GM15510 (cell line): ENCODE measurements around the gene KRTAP5-11.
"Not testable (repeated sequence)": the region's sequence is repeated elsewhere in the genome, so short reads cannot be mapped to it uniquely, and the experiment has no call there.

ENCODE experiments used
- POLR2A ChIP-seq: IDR thresholded peaks from 3 replicates; pipeline ENCODE4 v1.6.1; 2011; ENCODE audit warnings: borderline replicate concordance; ENCODE audit not compliant: insufficient read length; ENCODE audit errors: extremely low read depth

KRTAP5-11 gene

GRCh38 chr11:71557257-71557656, 25.4 kb downstream of the KRTAP5-11 start:
- no peak for TF ChIP-seq POLR2A

DNA sequence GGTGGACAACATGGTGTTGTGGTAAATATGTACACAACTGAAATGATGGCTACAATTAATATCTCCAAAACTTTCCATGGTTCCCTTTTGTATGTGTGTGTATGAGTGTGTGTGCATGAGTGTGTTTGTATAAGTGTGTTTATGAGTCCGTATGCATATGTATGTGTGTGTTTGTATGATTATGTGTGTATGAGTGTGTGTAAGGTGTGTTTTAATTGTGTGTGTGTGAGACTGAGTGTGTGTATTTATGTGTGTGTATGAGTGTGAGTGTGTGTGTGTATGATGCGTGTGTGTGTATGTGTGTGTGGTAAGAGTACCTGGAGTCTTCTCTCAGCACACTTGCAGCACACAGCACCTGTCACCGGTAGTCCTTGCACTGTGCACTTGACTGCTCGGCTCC, 26.7 kb downstream of the KRTAP5-11 start:
- TF ChIP-seq POLR2A, result no peak

- no peak for TF ChIP-seq POLR2A
Observed at GRCh38 chr11:71555508-71555907, 27.2 kb downstream of the KRTAP5-11 start.

- no peak for TF ChIP-seq POLR2A
Observed at GRCh38 chr11:71554996-71555395, 27.7 kb downstream of the KRTAP5-11 start.

DNA sequence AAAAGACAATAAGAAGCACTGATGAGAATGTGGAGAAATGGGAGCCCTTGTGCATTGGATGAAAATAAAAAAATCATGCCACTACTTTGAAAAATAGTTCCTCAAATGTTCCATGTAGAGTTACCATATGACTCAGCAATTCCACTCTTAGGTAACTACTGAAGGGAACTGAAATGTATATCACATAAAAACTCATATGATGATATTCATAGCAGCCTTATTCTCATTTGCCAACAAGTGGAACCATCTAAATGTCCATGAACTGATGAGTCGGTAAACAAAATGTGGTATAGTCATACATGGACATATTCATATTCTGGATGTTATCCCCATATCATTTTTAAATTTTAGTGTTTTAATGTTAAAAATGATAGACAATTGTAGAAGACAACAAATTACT, 31.0 kb downstream of the KRTAP5-11 start:
- TF ChIP-seq POLR2A, result no peak

DNA sequence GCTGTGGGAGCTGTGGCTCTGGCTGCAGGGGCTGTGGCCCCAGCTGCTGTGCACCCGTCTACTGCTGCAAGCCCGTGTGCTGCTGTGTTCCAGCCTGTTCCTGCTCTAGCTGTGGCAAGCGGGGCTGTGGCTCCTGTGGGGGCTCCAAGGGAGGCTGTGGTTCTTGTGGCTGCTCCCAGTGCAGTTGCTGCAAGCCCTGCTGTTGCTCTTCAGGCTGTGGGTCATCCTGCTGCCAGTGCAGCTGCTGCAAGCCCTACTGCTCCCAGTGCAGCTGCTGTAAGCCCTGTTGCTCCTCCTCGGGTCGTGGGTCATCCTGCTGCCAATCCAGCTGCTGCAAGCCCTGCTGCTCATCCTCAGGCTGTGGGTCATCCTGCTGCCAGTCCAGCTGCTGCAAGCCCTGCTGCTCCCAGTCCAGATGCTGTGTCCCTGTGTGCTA, 33.9 kb downstream of the KRTAP5-11 start:
- TF ChIP-seq POLR2A, result no peak

DNA sequence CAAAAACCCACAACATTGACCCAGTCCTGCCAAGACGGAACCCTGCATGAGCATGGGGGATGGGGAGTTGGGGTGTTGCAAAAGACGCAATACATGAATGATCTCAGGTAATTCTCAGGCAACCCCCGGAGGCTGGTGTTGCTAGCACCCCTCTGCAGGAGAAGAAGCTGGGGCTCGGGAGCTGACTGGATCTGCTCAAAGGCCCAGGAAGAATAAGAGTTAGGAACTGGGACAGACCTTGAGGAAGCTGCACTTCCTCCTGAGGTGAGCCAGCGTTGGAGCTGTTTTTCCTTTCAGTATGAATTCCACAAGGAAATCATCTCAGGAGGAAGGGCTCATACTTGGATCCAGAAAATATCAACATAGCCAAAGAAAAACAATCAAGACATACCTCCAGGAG, 34.6 kb downstream of the KRTAP5-11 start, which contains the start of gene KRTAP5-9:
Gene KRTAP5-9, plus strand, starts transcription at position 301 of the 400 bp plus-strand sequence. CDS start 238 bp downstream, outside the sequence.
- TF ChIP-seq POLR2A, result no peak

DNA sequence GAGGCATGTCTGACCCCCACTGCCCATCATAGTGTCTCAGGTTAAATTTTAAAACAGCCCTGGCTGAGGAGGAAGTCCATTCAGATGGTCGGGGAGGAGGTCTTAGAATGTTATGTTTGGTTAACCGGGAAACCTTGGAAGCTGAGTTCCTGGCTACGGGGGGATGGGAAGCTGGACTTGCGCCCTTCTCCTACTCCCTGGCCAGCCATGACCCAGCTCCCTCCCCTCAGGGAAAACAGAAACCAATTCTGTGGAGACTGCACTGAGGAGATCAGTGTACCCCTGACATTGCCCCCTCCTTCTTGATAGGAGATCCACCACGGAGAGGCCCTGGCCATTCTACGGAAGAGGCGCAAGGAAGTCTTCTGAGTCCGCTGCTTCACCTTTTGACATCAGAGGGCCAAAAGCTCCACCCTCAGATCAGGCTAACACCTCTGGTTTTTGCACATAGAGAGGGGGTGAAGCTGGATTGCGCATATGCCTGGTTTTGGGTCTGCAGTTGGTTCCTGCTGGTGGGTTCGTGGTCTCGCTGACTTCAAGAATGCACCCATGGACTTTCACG, 37.2 kb downstream of the KRTAP5-11 start:
- no peak for TF ChIP-seq POLR2A

DNA sequence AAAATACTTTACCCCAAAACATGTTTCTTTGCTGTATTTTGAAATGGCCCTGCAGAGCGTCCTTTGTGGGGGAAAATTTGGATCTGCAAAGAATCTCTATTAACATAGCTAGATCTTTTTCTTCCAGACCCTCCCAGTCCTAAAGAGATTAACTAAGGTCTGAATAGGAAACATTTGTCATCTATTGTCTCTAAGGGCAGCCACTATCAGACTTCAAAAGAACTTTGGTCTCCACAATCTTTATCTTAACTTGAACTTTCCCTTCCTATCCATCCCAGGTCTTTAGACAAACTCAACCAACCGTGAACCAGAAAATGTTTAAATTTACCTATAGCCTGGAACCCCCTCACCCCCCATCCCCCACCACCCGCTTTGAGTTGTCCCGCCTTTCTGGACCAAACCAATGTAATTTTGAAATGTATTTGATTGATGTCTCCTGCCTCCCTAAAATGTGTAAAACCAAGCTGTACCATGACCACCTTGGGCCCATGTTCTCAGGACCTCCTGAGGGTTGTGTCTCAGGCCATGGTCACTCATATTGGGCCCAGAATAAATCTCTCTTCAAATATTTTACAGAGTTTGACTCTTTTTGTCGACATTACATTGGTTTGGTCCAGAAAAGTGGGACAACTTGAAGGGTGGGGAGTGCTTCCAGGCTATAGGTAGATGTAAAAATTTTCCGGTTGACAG, 38.0 kb downstream of the KRTAP5-11 start:
- no peak for TF ChIP-seq POLR2A

DNA sequence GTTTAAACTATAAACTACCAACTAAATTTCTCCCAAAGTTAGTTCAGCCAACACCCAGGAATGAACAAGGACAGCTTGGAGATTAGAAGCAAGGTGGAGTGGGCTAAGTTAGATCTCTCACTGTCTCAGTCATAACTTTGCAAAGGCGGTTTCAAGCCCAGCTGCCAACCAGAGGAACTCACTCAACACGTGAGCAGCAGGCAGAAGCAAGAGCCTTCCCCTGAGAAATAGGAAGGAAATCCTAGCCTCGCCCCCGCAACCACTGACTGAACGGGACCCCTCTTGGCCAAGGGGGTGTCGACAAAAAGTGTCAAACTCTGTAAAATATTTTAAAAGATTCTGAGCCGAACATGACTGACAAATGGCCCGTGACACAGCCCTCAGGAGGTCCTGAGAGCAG, 38.8 kb downstream of the KRTAP5-11 start:
- TF ChIP-seq POLR2A, result no peak

DNA sequence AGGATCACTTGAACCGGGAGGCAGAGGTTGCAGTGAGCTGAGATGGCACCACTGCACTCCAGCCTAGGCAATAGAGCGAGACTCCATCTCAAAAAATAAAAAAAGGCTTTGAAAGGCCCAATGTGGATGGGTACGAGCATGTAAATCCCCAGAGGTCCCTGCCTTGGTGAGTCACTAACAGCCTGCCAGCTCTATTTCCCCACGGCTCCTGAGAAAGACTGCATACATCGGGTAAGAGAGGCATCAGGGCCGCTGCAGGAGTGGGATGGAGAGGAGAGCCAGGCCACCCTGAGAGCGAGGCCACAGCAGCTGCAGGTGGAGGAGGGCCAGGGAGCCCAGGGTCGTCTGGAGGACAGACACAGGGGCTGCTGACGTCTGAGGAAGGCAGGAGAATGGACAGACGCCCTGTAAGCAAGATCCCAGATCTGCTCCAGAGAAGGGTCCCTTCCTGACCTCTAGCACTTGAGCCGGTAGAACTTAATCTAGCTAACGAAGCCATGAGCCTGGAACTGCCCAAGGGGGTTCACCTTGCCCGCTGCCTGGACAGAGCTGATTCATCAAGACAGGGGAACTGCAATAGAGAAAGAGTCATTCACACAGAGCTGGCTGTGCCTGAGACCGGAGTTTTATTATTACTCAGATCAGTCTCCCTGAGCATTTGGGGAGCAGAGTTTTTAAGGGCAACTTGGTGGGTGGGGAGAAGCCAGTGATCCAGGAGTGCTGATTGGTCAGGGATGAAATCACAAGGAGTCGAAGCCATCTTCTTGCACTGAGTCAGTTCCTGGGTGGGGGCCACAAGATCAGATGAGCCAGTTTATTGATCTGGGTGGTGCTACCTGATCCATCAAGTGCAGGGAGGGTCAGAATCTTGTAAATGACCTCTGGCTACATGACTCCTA, 39.5 kb downstream of the KRTAP5-11 start:
- TF ChIP-seq POLR2A, result no peak

GRCh38 chr11:71542382-71542781, 40.3 kb downstream of the KRTAP5-11 start:
- TF ChIP-seq POLR2A, result no peak

DNA sequence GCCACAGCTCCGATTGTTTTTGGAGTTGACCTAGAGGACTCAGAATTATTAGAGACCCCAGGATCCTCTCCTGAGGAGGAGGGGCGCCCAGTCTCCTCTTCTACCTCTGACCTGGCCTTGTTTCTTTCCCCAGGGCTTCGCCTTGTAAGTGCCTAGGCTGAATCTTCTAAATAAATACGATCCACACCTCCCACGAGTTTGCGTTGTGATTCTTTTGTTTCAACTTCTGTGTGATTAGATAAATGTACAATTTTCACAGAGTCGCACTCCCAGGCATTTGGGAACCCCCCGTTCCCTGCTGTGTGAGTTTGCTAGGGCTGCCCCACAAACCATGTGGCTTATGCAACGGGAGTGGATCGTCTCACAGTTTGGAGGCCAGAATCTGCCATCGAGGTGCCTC, 43.7 kb downstream of the KRTAP5-11 start:
- TF ChIP-seq POLR2A, result no peak

DNA sequence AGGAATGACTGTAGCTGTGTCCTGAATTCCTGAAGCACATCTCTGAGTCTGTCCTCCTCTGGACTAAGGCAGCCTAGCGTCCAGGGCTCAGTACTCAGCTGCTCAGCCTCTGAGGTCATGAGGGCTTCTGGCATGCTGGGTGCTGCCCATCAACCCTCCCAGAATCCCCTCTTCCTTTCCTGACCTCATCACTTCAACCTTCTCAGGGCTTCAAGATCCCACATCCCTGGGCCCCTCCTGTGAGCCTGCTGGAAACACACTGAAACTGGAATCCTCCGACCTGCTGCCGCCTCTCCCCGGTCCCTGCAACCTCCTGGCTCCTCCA, 44.0 kb downstream of the KRTAP5-11 start:
- TF ChIP-seq POLR2A, result no peak

DNA sequence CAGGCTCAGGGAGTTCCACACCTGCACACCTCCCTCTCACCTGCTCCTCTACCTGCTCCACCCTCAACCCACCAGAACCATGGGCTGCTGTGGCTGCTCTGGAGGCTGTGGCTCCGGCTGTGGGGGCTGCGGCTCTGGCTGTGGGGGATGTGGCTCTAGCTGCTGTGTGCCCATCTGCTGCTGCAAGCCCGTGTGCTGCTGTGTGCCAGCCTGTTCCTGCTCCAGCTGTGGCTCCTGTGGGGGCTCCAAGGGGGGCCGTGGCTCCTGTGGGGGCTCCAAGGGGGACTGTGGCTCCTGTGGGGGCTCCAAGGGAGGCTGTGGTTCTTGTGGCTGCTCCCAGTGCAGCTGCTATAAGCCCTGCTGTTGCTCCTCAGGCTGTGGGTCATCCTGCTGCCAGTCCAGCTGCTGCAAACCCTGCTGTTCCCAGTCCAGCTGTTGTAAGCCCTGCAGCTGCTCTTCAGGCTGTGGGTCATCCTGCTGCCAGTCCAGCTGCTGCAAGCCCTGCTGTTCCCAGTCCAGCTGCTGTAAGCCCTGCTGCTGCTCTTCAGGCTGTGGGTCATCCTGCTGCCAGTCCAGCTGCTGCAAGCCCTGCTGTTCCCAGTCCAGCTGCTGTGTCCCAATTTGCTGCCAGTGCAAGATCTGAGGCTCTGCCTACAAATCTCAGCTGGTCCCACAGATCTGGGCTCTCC, 44.6 kb downstream of the KRTAP5-11 start, which contains the start of gene KRTAP5-8:
Gene KRTAP5-8, plus strand, starts transcription at position 49 of the 689 bp plus-strand sequence. Its CDS starts 31 bp downstream, at position 80.
- not testable (repeated sequence) for TF ChIP-seq POLR2A
